Lower lobe of right lung (tissue), 2 donors: ENCODE data around the gene SH2D1A. TPM values are rescaled to one million over a fixed set of nuclear protein-coding genes. Genes with fewer than 3 reads are reported as not detected.
"Not testable (repeated sequence)": the region's sequence is repeated elsewhere in the genome, so short reads cannot be mapped to it uniquely, and the experiment has no call there.

Experiments used
- ATAC-seq, 2 donors: fragments of 200-7000 bp; cut with Tn5 transposase; one replicate each; pipeline ENCODE4 v1.9.1; 2020 to 2022; ENCODE audit warnings: mild to moderate bottlenecking in 2 of 2, moderate library complexity in 2 of 2
- DNase-seq: peaks from one replicate; pipeline ENCODE4 v3.0.0-alpha.2; 2020
- H3K27ac ChIP-seq: fragments of 200-600 bp; one replicate; pipeline ENCODE4 v1.8.0; 2022
- H3K27me3 ChIP-seq: fragments of 200-600 bp; one replicate; pipeline ENCODE4 v1.8.0; 2022; ENCODE audit warnings: low read depth
- H3K36me3 ChIP-seq: fragments of 200-600 bp; one replicate; pipeline ENCODE4 v1.8.0; 2022; ENCODE audit warnings: mild to moderate bottlenecking
- H3K4me1 ChIP-seq: fragments of 200-600 bp; one replicate; pipeline ENCODE4 v1.8.0; 2022
- H3K4me3 ChIP-seq: fragments of 200-600 bp; one replicate; pipeline ENCODE4 v1.8.0; 2022; ENCODE audit warnings: mild to moderate bottlenecking
- H3K9me3 ChIP-seq: fragments of 200-600 bp; one replicate; pipeline ENCODE4 v1.8.0; 2022
- CTCF ChIP-seq: fragments of 200-600 bp; IDR thresholded peaks from one replicate; pipeline ENCODE4 v1.8.0; 2022; ENCODE audit warnings: antibody characterized with exemption, mild to moderate bottlenecking
- intact Hi-C: fragments of 100-400 bp; cut with DNase I; formaldehyde crosslinking; loops from one replicate; pipeline ENCODE4 v1.11.0; 2022
- long read RNA-seq: library from polyadenylated mRNA; unstranded; transcript quantifications from one replicate; pipeline ENCODE4 v2.0.0, GENCODE V29; 2021
- total RNA-seq: library from RNA; stranded (reverse); fragmentation: NEBNext Ultra II Directional; extraction: Animal tissue kit (Norgen Biotek cat#: 25700); gene quantifications from one replicate; pipeline ENCODE4 v1.2.1, GENCODE V29; 2021
- donor health status: DM: no; HTN: yes; CAD: no; lungs with severe emphysema.

The SH2D1A gene
- 1.0 TPM for total RNA-seq
- long read RNA-seq, partial matches to known transcripts, result 0 of 1 reads
- long read RNA-seq, other reads (novel, unspliced or antisense), result 0 of 1 reads

- Histone ChIP-seq H3K36me3 (no peaks in the 10 kb centered on the region), H3K4me1 (no peaks in the 10 kb centered on the region), H3K27me3 (no peaks in the 10 kb centered on the region), H3K27ac (no peak within 1 kb of the TSS), H3K9me3 (no peaks in the 10 kb centered on the region), H3K4me3 (peak within 1 kb of the TSS; percentile 23)
- TF ChIP-seq CTCF, result no peak
- ATAC-seq, result no peak
- intact Hi-C loops, result no loop called here
- DNase-seq, result no peak
Measured at GRCh38 chrX:124346117-124346876, at the start of gene SH2D1A. SH2D1A (plus strand) TSS chrX:124346563; CDS start chrX:124346643, 80 bp downstream.

GRCh38 chrX:124299323-124299722 lies 47.0 kb upstream of the SH2D1A start:
- H3K27ac ChIP-seq, intact Hi-C loops, DNase-seq, H3K36me3 ChIP-seq, H3K9me3 ChIP-seq, H3K4me1 ChIP-seq, ATAC-seq, H3K4me3 ChIP-seq, H3K27me3 ChIP-seq: not testable (repeated sequence)

- H3K9me3 ChIP-seq, result no peaks in the 10 kb centered on the region
- no peak overlapping the region for H3K27ac ChIP-seq
- ATAC-seq (no peak), DNase-seq (no peak)
- H3K4me1 ChIP-seq, result no peaks in the 10 kb centered on the region
- no peaks in the 10 kb centered on the region for H3K27me3 ChIP-seq
- no peak for TF ChIP-seq CTCF
- intact Hi-C loops, result no loop called here
- H3K36me3 ChIP-seq, result no peaks in the 10 kb centered on the region
- no peak overlapping the region for H3K4me3 ChIP-seq
Measured at GRCh38 chrX:124300405-124300804, 46.0 kb upstream of the SH2D1A start.

- no peak for TF ChIP-seq CTCF
- intact Hi-C loops, result no loop called here
Measured at GRCh38 chrX:124307253-124307907, 39.0 kb upstream of the SH2D1A start.

GRCh38 chrX:124325732-124326131 lies 20.6 kb upstream of the SH2D1A start:
- no peak overlapping the region for H3K27ac ChIP-seq
- no peak for TF ChIP-seq CTCF
- H3K4me1 ChIP-seq, result no peaks in the 10 kb centered on the region

More at GRCh38 chrX:124307253-124307907, 39.0 kb upstream of the SH2D1A start:
- Histone ChIP-seq H3K4me1 (no peaks in the 10 kb centered on the region), H3K9me3 (no peaks in the 10 kb centered on the region), H3K36me3 (no peaks in the 10 kb centered on the region), H3K27me3 (no peaks in the 10 kb centered on the region), H3K4me3 (no peak overlapping the region), H3K27ac (no peak overlapping the region)
- no peak for DNase-seq
- ATAC-seq, result no peak

GRCh38 chrX:124328765-124329164 lies 17.6 kb upstream of the SH2D1A start:
- ATAC-seq (no peak), DNase-seq (no peak)
- no peak overlapping the region for H3K4me3 ChIP-seq
- no peaks in the 10 kb centered on the region for H3K27me3 ChIP-seq
- no peaks in the 10 kb centered on the region for H3K36me3 ChIP-seq
- no peaks in the 10 kb centered on the region for H3K4me1 ChIP-seq
- TF ChIP-seq CTCF, result no peak
- H3K9me3 ChIP-seq, result no peaks in the 10 kb centered on the region
- no peak overlapping the region for H3K27ac ChIP-seq
- intact Hi-C loops, result no loop called here

More at GRCh38 chrX:124325732-124326131, 20.6 kb upstream of the SH2D1A start:
- ATAC-seq, result no peak
- no peak for DNase-seq
- no peak overlapping the region for H3K4me3 ChIP-seq
- H3K36me3 ChIP-seq, result no peaks in the 10 kb centered on the region
- no peaks in the 10 kb centered on the region for H3K9me3 ChIP-seq
- intact Hi-C loops, result no loop called here
- H3K27me3 ChIP-seq, result no peaks in the 10 kb centered on the region
